HepG2 (cell line): ENCODE results near the gene EOLA1. TPM values are rescaled to one million over a fixed set of nuclear protein-coding genes. Genes with fewer than 3 reads are reported as not detected.

ENCODE experiments used
- ATAC-seq: fragments of 200-7000 bp; cut with Tn5 transposase; 3 replicates; pipeline ENCODE4 v1.9.1; 2020; ENCODE audit warnings: mild to moderate bottlenecking, moderate library complexity
- BruUV-seq: library from RNA; stranded (reverse); fragments of 400-500 nt; replicated peaks from 2 replicates; lab custom pipeline; 2021; lab: Mats Ljungman, UMichigan
- CTCF ChIA-PET: fragments of 300-600 bp; formaldehyde crosslinking; extraction: SDS; loops from one replicate; lab custom pipeline; 2021; ENCODE audit warnings: low total read pairs, inconsistent platforms, low intra/inter-chr PET ratio; lab: Yijun Ruan, JAX
- POLR2A ChIA-PET: fragments of 350-600 bp; sonication (Branson Sonifier 250); formaldehyde crosslinking; loops from one replicate; lab custom pipeline; 2020; ENCODE audit warnings: antibody characterized with exemption, inconsistent platforms; lab: Yijun Ruan, JAX
- DNase-seq: peaks from one replicate; pipeline ENCODE4 v3.0.0-alpha.2; 2015; ENCODE audit warnings: low spot score
- FAIRE-seq: peaks from 3 replicates; lab custom pipeline; 2011; peaks lifted over from hg19 to GRCh38; lab: Jason Lieb, UNC
- H2AFZ ChIP-seq: one replicate; pipeline ENCODE4 v1.6.1; 2011; ENCODE audit warnings: low read length, inconsistent platforms
- H3K27ac ChIP-seq: fragments of 300-600 bp; 3 replicates; pipeline ENCODE4 v1.8.0; 2011; ENCODE audit warnings: mixed run types, mild to moderate bottlenecking, mixed read lengths, low read length, inconsistent platforms; ENCODE audit not compliant: insufficient read depth; ENCODE audit errors: extremely low read length
- H3K27me3 ChIP-seq, 2 experiments: fragments of 200-600 bp in 1 of 2; 2 replicates in 1 of 2; 3 replicates in 1 of 2; pipeline versions ENCODE4 v1.6.0 to v1.8.0; 2011; ENCODE audit warnings: low read length in 2 of 2, mild to moderate bottlenecking in 2 of 2, moderate library complexity in 2 of 2, inconsistent platforms in 1 of 2; ENCODE audit not compliant: insufficient read depth in 2 of 2, control insufficient read depth in 1 of 2
- H3K36me3 ChIP-seq, 2 experiments: fragments of 200-600 bp in 1 of 2; replicated peaks in 1 of 2; 2 replicates in 1 of 2; 3 replicates in 1 of 2; pipeline versions ENCODE4 v1.5.1 to v1.8.0; 2011; ENCODE audit warnings: low read length in 2 of 2, inconsistent platforms in 1 of 2; ENCODE audit not compliant: insufficient read depth in 2 of 2, control insufficient read depth in 1 of 2
- H3K4me1 ChIP-seq: 2 replicates; pipeline ENCODE4 v1.5.1; 2012; ENCODE audit warnings: low read length, inconsistent platforms; ENCODE audit not compliant: insufficient read depth
- H3K4me2 ChIP-seq: 2 replicates; pipeline ENCODE4 v1.6.0; 2011; ENCODE audit warnings: low read depth, low read length, inconsistent platforms
- H3K4me3 ChIP-seq, 3 experiments: fragments of 200-600 bp in 1 of 3; sonication (generic), shearing (Covaris generic) in 1 of 3; replicated peaks in 1 of 3; 2 replicates each; pipeline ENCODE4 v1.5.1; 2011 to 2016; ENCODE audit warnings: low read length in 3 of 3, inconsistent platforms in 2 of 3, low read depth in 2 of 3, mild to moderate bottlenecking in 2 of 3, control low read depth in 1 of 3, mixed read lengths in 1 of 3; ENCODE audit not compliant: insufficient read depth in 1 of 3
- H3K79me2 ChIP-seq: one replicate; pipeline ENCODE4 v1.6.1; 2011; ENCODE audit warnings: low read length, inconsistent platforms; ENCODE audit not compliant: insufficient read depth
- H3K9ac ChIP-seq: 2 replicates; pipeline ENCODE4 v1.6.0; 2011; ENCODE audit warnings: mild to moderate bottlenecking, low read depth, low read length, inconsistent platforms; ENCODE audit not compliant: insufficient read depth
- H3K9me3 ChIP-seq: 2 replicates; pipeline ENCODE4 v1.5.1; 2012; ENCODE audit warnings: mild to moderate bottlenecking, low read length
- H4K20me1 ChIP-seq: 2 replicates; pipeline ENCODE4 v1.6.0; 2011; ENCODE audit warnings: inconsistent platforms, mild to moderate bottlenecking, low read length, moderate library complexity; ENCODE audit not compliant: insufficient read depth
- CHD2 ChIP-seq: IDR thresholded peaks from 2 replicates; pipeline ENCODE4 v1.6.1; 2011; ENCODE audit warnings: low read depth, low read length, improper control_type of control experiment
- E2F2 ChIP-seq: sonication (generic); formaldehyde crosslinking; IDR thresholded peaks from 2 replicates; pipeline ENCODE4 v1.4.0; 2020; ENCODE audit warnings: missing genetic modification reagents, borderline replicate concordance
- HNF1A ChIP-seq, 2 experiments: sonication (generic) in 1 of 2; formaldehyde crosslinking in 1 of 2; IDR thresholded peaks; 2 replicates each; pipeline versions ENCODE4 v1.4.0 to v1.6.1; 2016 to 2020; ENCODE audit warnings: borderline replicate concordance in 1 of 2, low read depth in 1 of 2, mild to moderate bottlenecking in 1 of 2, missing genetic modification reagents in 1 of 2
- IRF2 ChIP-seq: IDR thresholded peaks from 2 replicates; pipeline ENCODE4 v1.6.1; 2018; ENCODE audit warnings: missing genetic modification reagents, missing compliant biosample characterization
- NAIF1 ChIP-seq: sonication (generic); formaldehyde crosslinking; IDR thresholded peaks from 2 replicates; pipeline ENCODE4 v1.5.0; 2020; ENCODE audit warnings: mild to moderate bottlenecking, missing genetic modification reagents, borderline replicate concordance
- TBX2 ChIP-seq: sonication (generic); formaldehyde crosslinking; IDR thresholded peaks from 2 replicates; pipeline ENCODE4 v1.5.0; 2020; ENCODE audit warnings: missing genetic modification reagents, mild to moderate bottlenecking, borderline replicate concordance
- ZMAT3 ChIP-seq: sonication (generic); formaldehyde crosslinking; conservative IDR thresholded peaks from 2 replicates; pipeline ENCODE4 v1.7.0; 2021; ENCODE audit warnings: missing genetic modification reagents
- ZNF263 ChIP-seq: sonication (generic); formaldehyde crosslinking; IDR thresholded peaks from 2 replicates; pipeline ENCODE4 v1.4.0; 2020; ENCODE audit warnings: missing genetic modification reagents
- ZNF44 ChIP-seq: sonication (generic); formaldehyde crosslinking; IDR thresholded peaks from 2 replicates; pipeline ENCODE4 v1.5.1; 2020; ENCODE audit warnings: mild to moderate bottlenecking, missing genetic modification reagents
- ZNF841 ChIP-seq: sonication (generic); formaldehyde crosslinking; IDR thresholded peaks from 2 replicates; pipeline ENCODE4 v1.8.1; 2023; ENCODE audit warnings: missing genetic modification reagents, borderline replicate concordance
- ZSCAN30 ChIP-seq: sonication (generic); formaldehyde crosslinking; IDR thresholded peaks from 2 replicates; pipeline ENCODE4 v1.5.0; 2020; ENCODE audit warnings: mild to moderate bottlenecking, missing genetic modification reagents
- ZSCAN9 ChIP-seq: IDR thresholded peaks from 2 replicates; pipeline ENCODE4 v1.6.1; 2016; ENCODE audit warnings: borderline replicate concordance
- WGBS: methylation state at CpG from one replicate; pipeline ENCODE4 v1.1.6; 2017; ENCODE audit warnings: low lambda C conversion rate; 5-methylcytosine and 5-hydroxymethylcytosine counted together
- in situ Hi-C: cut with HindIII; loops from 2 replicates; pipeline ENCODE4 v1.10.0; 2017; ENCODE audit warnings: low pct_unique_long_range_greater_than_20kb; ENCODE audit not compliant: extremely low pct_ligation_motif_present
- intact Hi-C: fragments of 100-400 bp; cut with micrococcal nuclease; formaldehyde crosslinking; loops from one replicate; pipeline ENCODE4 v1.10.0; 2022; ENCODE audit not compliant: unreplicated experiment
- polyA plus RNA-seq, 8 experiments: library from polyadenylated mRNA; depleted of rRNA in 3 of 8; stranded (reverse) in 7 of 8; unstranded in 1 of 8; fragments of >200 nt; fragmentation: Illumina TruSeq in 4 of 8; extraction: Trizol in 4 of 8; gene quantifications; 2 replicates each; pipeline versions ENCODE4 v1.2.1 to v1.2.3, GENCODE V29; 2011 to 2016; ENCODE audit warnings: low read depth in 4 of 8, missing spikeins in 1 of 8, mixed read lengths in 1 of 8; ENCODE audit not compliant: insufficient read depth in 1 of 8
- total RNA-seq, 5 experiments: library from RNA; depleted of rRNA; stranded (reverse); fragments of >200 nt; fragmentation: Illumina TruSeq; extraction: Trizol; gene quantifications; 2 replicates each; pipeline ENCODE4 v1.2.3, GENCODE V29; 2016; ENCODE audit warnings: low read depth in 1 of 5
- TF ChIP-seq, protein P1 (sequence below): IDR thresholded peaks from 2 replicates; pipeline ENCODE4 v1.6.1; 2016; ENCODE audit warnings: missing biosample characterization, missing genetic modification reagents, low read depth
- TF ChIP-seq, protein P2 (sequence below), 2 experiments: fragments of 450-650 bp in 1 of 2; sonication (generic) in 1 of 2; formaldehyde crosslinking; IDR thresholded peaks; 2 replicates each; pipeline versions ENCODE4 v1.5.0 to v1.8.0; 2020 to 2022; ENCODE audit warnings: mild to moderate bottlenecking in 1 of 2, missing genetic modification reagents in 1 of 2

The EOLA1 gene
- total and polyA plus RNA-seq, 2 of the 13 experiments (the other 11 are each of a cell fraction or from before 2014, with no cell fraction given) = 6.5 to 9.6 TPM

DNA sequence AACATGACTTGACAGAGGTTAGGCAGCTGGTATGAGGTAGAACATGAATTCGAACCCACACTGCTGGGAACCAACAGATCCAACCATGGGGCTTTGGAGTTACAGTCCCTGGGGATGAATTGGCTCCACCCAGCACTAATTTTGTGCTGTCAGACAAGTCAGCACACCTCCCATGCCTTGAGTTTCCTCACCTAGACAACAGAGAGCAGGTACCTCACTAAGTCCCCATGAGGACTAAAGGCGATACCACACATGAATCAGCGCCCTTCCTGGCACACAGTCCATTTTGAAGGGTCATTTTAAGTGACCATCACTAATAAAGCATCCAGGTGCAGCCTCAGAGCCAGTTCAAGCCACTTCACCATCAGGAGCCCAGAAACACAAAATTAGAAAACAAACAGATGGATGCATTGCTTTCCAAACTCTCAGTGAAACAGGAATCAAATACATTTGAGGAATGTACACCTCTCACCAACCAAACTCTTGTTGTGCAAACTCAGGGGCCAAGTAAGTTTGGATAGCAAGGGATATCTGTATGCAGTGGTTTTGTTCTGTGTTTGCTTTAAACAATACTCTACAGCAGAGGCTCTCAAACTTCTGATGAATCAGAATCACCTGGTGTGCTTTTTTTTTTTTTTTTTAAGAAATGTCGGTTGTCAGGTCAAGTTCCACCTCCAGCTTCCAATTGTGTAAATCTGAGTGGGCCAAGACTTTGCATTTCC is 45.8 kb upstream of the EOLA1 start:
- no peaks in the 10 kb centered on the region for H3K9me3 ChIP-seq
- in situ Hi-C loops (no loop called here), intact Hi-C loops (no loop called here)
- H3K27me3 ChIP-seq = no peaks in the 10 kb centered on the region
- no TSS peak for BruUV-seq
- DNase-seq (peak; percentile 36), FAIRE-seq (peak; percentile 34), ATAC-seq (peak; percentile 25; the same call in 1 of the 3 replicates)
- no peak overlapping the region for H3K9ac ChIP-seq
- no peak overlapping the region for H3K4me2 ChIP-seq
- no peak overlapping the region for H3K4me3 ChIP-seq
- no peak overlapping the region for H2AFZ ChIP-seq
- H4K20me1 ChIP-seq = no peaks in the 10 kb centered on the region
- H3K79me2 ChIP-seq = no peaks in the 10 kb centered on the region
- peaks cover 0 to 2% of the 10 kb centered on the region in 2 experiments; a peak in 1 of 5 replicates for H3K36me3 ChIP-seq
- H3K4me1 ChIP-seq = peaks cover 48% of the 10 kb centered on the region
- CTCF ChIA-PET = no interaction called here
- 40% methylated on average over 2 of the region's 4 CpGs for WGBS
- POLR2A ChIA-PET = interaction anchor here (0.7 to 1.6 kb wide), 3 partner anchors 10 to 1782 kb away, joined by 3 to 4 read pairs (median 3); partner anchors contain the start of genes EOLA1 and IDS
- no peak overlapping the region for H3K27ac ChIP-seq
- TF ChIP-seq ZNF841 (CRISPR knock-in tag) = no peak
- no peak for TF ChIP-seq TBX2 (CRISPR knock-in tag)
- no peak for TF ChIP-seq CHD2
- no peak for TF ChIP-seq E2F2 (CRISPR knock-in tag)
- TF ChIP-seq HNF1A (IDR thresholded peaks at IDR 0.05; ENCODE audit: low read depth) = no peak
- TF ChIP-seq HNF1A (CRISPR knock-in tag; IDR thresholded peaks at IDR 0.05; ENCODE audit: borderline replicate concordance) = no peak
- TF ChIP-seq NAIF1 (CRISPR knock-in tag) = no peak
- TF ChIP-seq ZMAT3 = no peak
- no peak for TF ChIP-seq ZNF263 (CRISPR knock-in tag)
- TF ChIP-seq ZNF44 (CRISPR knock-in tag) = no peak
- TF ChIP-seq, protein P1, sequence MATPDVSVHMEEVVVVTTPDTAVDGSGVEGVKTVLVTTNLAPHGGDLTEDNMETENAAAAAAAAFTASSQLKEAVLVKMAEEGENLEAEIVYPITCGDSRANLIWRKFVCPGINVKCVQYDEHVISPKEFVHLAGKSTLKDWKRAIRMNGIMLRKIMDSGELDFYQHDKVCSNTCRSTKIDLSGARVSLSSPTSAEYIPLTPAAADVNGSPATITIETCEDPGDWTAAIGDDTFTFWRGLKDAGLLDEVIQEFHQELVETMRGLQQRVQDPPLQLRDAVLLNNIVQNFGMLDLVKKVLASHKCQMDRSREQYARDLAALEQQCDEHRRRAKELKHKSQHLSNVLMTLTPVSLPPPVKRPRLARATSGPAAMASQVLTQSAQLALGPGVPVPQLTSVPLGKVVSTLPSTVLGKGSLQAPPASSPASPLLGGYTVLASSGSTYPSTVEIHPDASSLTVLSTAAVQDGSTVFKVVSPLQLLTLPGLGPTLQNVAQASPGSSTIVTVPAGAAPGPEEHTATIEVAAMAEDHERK (CRISPR knock-in tag) = no peak
- TF ChIP-seq ZSCAN9 (CRISPR knock-in tag) = no peak
- TF ChIP-seq, protein P2, sequence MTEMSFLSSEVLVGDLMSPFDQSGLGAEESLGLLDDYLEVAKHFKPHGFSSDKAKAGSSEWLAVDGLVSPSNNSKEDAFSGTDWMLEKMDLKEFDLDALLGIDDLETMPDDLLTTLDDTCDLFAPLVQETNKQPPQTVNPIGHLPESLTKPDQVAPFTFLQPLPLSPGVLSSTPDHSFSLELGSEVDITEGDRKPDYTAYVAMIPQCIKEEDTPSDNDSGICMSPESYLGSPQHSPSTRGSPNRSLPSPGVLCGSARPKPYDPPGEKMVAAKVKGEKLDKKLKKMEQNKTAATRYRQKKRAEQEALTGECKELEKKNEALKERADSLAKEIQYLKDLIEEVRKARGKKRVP (CRISPR knock-in tag; IDR thresholded peaks at IDR 0.05) = no peak
- TF ChIP-seq IRF2 (CRISPR knock-in tag) = no peak
- TF ChIP-seq ZSCAN30 = no peak
